Measurements from ENCODE around the gene RIMKLB.

RIMKLB gene, protein sequence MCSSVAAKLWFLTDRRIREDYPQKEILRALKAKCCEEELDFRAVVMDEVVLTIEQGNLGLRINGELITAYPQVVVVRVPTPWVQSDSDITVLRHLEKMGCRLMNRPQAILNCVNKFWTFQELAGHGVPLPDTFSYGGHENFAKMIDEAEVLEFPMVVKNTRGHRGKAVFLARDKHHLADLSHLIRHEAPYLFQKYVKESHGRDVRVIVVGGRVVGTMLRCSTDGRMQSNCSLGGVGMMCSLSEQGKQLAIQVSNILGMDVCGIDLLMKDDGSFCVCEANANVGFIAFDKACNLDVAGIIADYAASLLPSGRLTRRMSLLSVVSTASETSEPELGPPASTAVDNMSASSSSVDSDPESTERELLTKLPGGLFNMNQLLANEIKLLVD

DNA sequence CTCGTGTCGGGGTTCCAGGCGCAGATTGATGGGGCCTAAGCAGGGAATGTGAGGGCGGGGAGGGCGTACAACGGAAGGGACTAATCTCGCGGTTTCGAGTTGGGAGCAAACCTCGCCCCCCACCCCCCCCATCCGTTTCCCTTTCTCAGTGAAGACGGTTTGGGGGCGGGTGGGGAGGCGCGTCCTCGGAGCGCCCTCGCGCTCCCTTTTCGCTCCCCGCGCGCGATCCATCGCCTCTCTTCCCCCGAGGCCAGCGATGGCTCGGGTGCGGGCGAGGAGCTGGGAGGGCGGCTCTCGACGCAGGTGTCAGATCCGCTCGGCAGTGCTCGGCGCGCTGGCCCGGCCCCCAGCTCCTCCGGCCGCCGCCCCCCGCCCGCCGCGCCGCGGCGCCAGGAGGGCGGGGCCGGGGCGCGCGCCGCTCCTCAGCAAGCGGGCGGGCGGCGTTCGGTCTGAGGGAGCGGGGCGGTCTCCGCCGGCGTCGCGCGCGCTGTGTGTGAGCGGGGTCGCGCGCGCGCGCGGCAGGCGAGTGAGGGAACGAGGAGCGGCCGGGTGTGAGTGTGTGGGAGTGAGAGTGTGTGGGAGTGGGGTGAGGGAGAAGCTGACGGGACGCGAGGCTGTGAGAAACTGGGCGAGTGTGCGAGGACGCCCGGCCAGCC is at the start of gene RIMKLB:
RIMKLB (plus strand) TSS at position 516 of the 656 bp plus-strand sequence. CDS start 15,876 bp downstream, outside the sequence.
- no peaks in the 10 kb centered on the region for H3K27me3 ChIP-seq (ENCODE audit: control insufficient read depth, insufficient read depth, low read length)
- H3K36me3 ChIP-seq (ENCODE audit: control insufficient read depth, insufficient read depth, low read length), result no peaks in the 10 kb centered on the region
- no peaks in the 10 kb centered on the region for H3K4me1 ChIP-seq (ENCODE audit: control insufficient read depth, insufficient read depth, low read length)
- H3K9me3 ChIP-seq (ENCODE audit: control insufficient read depth, low read length), result no peaks in the 10 kb centered on the region
- H3K4me3 ChIP-seq (ENCODE audit: low read length), result peak within 1 kb of the TSS; percentile 41
- H3K9ac ChIP-seq (ENCODE audit: low read length), result peak within 1 kb of the TSS; percentile 69

DNA sequence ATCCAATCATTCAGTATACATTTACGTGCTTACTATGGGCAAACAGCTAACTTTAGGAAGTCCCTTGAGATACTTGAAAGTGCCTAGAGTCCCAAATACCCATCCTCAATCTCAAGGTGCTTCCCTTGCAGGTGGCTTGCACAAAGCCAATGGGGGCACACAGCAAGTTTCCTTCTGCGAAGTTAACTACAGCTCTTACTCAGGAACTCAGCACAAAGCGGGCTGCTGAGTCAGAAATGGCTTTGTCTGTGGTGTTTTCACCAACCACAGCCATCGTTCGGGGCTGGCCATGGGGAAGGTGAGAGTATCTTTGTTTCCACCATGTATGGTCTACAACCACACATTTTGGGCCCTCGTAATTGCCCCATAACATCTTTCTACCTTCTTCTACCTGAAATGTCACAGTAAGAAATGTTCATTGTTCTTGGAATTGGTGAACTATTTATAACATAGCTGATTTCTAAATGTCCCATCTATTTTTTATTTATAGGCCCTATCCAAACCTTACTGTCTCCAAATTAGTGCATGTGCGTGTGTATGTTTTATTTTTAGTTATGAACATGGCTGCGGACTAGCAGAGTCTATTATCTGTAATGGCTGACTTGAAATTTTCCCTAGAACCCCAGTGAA is 49.1 kb upstream of the RIMKLB start:
- Histone ChIP-seq H3K9ac (ENCODE audit: low read length) (no peak overlapping the region), H3K4me3 (ENCODE audit: low read length) (no peak overlapping the region), H3K36me3 (ENCODE audit: control insufficient read depth, insufficient read depth, low read length) (no peaks in the 10 kb centered on the region), H3K27me3 (ENCODE audit: control insufficient read depth, insufficient read depth, low read length) (no peaks in the 10 kb centered on the region), H3K4me1 (ENCODE audit: control insufficient read depth, insufficient read depth, low read length) (no peaks in the 10 kb centered on the region), H3K9me3 (ENCODE audit: control insufficient read depth, low read length) (no peaks in the 10 kb centered on the region)

DNA sequence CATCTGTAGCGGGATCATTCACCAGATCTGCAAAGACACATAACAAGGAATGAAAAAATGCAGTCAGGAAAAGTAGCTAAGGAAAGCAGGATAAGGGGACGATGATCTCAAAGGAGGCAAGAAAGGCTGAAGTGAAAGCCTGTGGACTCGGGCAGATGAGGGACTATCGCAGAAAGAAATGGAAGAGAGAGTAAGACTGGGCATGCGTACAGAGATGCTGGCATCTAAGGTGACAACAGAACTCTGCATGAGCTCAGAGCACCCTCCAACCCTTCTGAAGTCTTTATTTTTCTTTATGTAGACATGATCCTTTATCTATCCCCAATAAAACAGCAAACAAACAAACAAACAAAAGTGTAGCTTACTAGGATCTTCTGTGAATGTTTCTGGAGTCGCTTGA is 42.4 kb upstream of the RIMKLB start:
- Histone ChIP-seq H3K9me3 (ENCODE audit: control insufficient read depth, low read length) (no peaks in the 10 kb centered on the region), H3K9ac (ENCODE audit: low read length) (no peak overlapping the region), H3K4me1 (ENCODE audit: control insufficient read depth, insufficient read depth, low read length) (no peaks in the 10 kb centered on the region), H3K27me3 (ENCODE audit: control insufficient read depth, insufficient read depth, low read length) (no peaks in the 10 kb centered on the region), H3K4me3 (ENCODE audit: low read length) (no peak overlapping the region), H3K36me3 (ENCODE audit: control insufficient read depth, insufficient read depth, low read length) (no peaks in the 10 kb centered on the region)

DNA sequence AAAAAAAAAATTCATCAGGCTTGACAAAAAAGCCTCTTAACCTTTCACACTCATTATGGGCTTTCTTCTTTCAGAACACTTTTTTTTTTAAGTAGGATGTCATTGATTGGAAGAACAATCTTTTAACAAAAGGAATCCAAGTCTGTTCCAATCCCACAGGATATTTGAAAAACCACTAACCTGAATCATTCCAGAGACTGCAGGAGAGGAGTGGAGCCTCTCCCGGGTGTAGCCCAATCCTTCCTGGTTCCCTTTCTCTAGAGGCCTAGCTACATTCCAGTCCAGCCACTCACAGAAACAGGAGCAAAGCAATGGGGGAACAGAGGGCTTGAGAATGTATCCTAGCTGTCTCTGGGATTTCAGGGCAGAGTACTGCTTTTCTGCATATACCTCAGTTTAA is 39.4 kb upstream of the RIMKLB start:
- no peaks in the 10 kb centered on the region for H3K4me1 ChIP-seq (ENCODE audit: control insufficient read depth, insufficient read depth, low read length)
- H3K9me3 ChIP-seq (ENCODE audit: control insufficient read depth, low read length), result no peaks in the 10 kb centered on the region
- no peak overlapping the region for H3K9ac ChIP-seq (ENCODE audit: low read length)
- no peak overlapping the region for H3K4me3 ChIP-seq (ENCODE audit: low read length)
- no peaks in the 10 kb centered on the region for H3K27me3 ChIP-seq (ENCODE audit: control insufficient read depth, insufficient read depth, low read length)
- no peaks in the 10 kb centered on the region for H3K36me3 ChIP-seq (ENCODE audit: control insufficient read depth, insufficient read depth, low read length)

DNA sequence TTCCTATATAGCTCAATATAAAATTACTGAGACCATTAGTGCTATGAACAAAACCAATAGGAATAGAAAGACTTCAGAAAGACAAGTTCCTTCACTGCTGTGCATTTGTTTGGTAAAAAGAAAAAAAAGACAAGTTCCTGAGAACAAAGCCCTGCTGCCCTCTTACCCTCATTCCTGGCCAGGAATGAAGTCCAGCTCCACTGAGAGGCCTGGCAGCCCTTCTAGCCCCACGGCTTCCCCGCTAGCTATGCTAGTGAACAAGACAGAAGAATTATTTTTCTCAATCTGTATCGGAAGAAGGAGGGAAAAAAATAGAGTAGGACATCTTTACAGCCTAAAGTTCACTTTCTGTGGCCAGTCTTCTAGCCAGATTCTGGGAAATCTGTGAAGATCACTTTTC is 36.8 kb upstream of the RIMKLB start:
- H3K9me3 ChIP-seq (ENCODE audit: control insufficient read depth, low read length), result no peaks in the 10 kb centered on the region
- no peaks in the 10 kb centered on the region for H3K27me3 ChIP-seq (ENCODE audit: control insufficient read depth, insufficient read depth, low read length)
- H3K9ac ChIP-seq (ENCODE audit: low read length), result no peak overlapping the region
- no peaks in the 10 kb centered on the region for H3K4me1 ChIP-seq (ENCODE audit: control insufficient read depth, insufficient read depth, low read length)
- H3K36me3 ChIP-seq (ENCODE audit: control insufficient read depth, insufficient read depth, low read length), result no peaks in the 10 kb centered on the region
- no peak overlapping the region for H3K4me3 ChIP-seq (ENCODE audit: low read length)

DNA sequence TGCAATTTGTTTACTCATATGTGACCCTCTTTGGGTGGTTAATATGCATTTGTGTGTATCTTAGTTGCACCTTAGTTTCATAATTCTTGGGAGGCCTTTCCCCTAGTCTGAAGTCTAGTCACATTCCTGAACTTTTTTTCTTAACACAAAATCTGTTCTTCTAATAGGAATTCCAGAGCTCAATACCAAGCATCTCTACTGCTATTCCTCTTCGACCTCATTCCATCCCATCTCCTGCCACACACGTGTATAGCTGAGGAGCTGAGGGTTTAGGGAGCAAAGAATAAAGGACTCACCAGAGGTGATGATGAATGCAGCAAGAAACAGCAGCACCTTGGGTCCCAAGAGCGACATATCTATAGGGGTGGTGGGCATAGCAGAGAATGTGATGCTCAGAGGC is 36.0 kb upstream of the RIMKLB start:
- Histone ChIP-seq H3K36me3 (ENCODE audit: control insufficient read depth, insufficient read depth, low read length) (no peaks in the 10 kb centered on the region), H3K4me3 (ENCODE audit: low read length) (no peak overlapping the region), H3K27me3 (ENCODE audit: control insufficient read depth, insufficient read depth, low read length) (no peaks in the 10 kb centered on the region), H3K4me1 (ENCODE audit: control insufficient read depth, insufficient read depth, low read length) (no peaks in the 10 kb centered on the region), H3K9ac (ENCODE audit: low read length) (no peak overlapping the region), H3K9me3 (ENCODE audit: control insufficient read depth, low read length) (no peaks in the 10 kb centered on the region)

DNA sequence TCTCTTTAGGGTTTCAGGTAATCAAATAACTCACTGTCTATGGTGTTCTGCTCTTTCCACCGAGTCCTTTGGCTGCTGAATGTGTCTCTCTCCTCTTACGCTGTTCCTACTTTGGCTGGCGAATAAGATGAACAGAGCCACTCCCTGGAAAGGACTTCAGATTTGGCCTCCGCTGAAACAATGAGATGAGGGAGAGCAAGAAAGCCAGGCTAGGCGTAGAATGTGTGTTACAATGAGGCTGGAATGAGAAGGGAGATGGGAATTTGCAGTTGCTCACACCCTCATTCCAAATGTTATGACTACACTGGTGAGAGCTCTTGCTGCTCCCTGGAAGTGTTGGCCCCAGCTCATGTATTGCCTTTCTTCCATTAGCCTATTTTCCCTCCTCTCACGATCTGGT is 35.2 kb upstream of the RIMKLB start, which contains the start of gene MFAP5:
MFAP5 (minus strand) TSS at position 234 of the 400 bp plus-strand sequence. CDS start 722 bp downstream, outside the sequence.
- H3K36me3 ChIP-seq (ENCODE audit: control insufficient read depth, insufficient read depth, low read length), result no peaks in the 10 kb centered on the region
- no peak within 1 kb of the TSS for H3K9ac ChIP-seq (ENCODE audit: low read length)
- no peaks in the 10 kb centered on the region for H3K4me1 ChIP-seq (ENCODE audit: control insufficient read depth, insufficient read depth, low read length)
- H3K9me3 ChIP-seq (ENCODE audit: control insufficient read depth, low read length), result no peaks in the 10 kb centered on the region
- no peak within 1 kb of the TSS for H3K4me3 ChIP-seq (ENCODE audit: low read length)
- no peaks in the 10 kb centered on the region for H3K27me3 ChIP-seq (ENCODE audit: control insufficient read depth, insufficient read depth, low read length)

DNA sequence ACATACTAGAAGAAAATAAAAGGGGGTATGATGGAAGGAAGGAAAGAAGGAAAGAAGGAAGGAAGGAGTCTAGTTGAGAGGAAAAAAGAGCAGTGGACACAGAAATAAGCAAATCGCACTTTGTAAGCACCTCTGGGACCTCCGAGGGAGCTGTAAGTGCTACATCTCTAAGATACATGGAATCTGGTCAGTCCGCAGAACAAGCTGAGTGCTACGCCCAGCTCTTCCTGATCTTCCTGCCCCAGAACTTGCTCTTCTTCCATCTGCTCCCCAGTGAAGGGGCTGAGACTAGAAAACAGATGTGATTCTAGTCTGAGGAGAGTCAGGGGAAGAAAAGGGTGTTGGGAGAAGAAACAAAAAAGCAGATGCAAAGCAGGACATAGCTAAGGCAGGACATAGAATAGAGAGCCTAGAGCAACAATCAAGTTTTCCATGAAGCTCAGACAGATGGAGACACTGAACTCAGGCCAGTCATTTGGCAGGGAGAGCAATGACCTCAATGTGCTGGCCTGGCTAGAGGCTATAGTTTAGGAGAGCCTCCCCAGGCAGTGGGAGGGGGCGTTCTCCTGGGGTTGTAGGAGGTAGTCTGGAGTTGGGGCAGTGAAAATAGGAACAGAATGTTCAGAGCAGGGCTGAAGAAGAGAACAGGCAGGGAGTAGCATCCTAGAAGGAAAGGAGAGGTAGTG is 33.4 kb upstream of the RIMKLB start:
- H3K4me1 ChIP-seq (ENCODE audit: control insufficient read depth, insufficient read depth, low read length), result no peaks in the 10 kb centered on the region

DNA sequence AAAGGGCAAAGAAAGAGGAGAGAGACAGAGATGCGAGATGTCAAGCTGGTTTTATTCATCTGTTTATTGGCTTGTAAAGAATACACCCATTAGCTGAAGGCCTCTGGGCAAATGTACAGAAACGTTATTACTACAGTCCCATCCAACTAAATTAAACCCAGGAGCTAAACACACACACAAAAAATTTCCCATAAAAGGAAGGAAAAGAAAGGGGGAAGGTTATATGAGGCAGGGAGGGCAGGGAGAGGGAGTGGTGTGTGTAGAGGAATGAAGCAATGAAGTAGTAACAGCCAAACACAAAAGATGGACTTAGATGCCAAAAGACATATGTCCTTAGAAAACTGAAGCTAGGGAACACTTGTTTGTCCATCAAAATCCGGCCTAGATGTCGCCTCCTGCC is 32.0 kb upstream of the RIMKLB start:
- Histone ChIP-seq H3K9me3 (ENCODE audit: control insufficient read depth, low read length) (no peaks in the 10 kb centered on the region), H3K36me3 (ENCODE audit: control insufficient read depth, insufficient read depth, low read length) (no peaks in the 10 kb centered on the region), H3K9ac (ENCODE audit: low read length) (no peak overlapping the region), H3K27me3 (ENCODE audit: control insufficient read depth, insufficient read depth, low read length) (no peaks in the 10 kb centered on the region), H3K4me1 (ENCODE audit: control insufficient read depth, insufficient read depth, low read length) (no peaks in the 10 kb centered on the region), H3K4me3 (ENCODE audit: low read length) (no peak overlapping the region)

More for the DNA sequence above, 33.4 kb upstream of the RIMKLB start:
- H3K9me3 ChIP-seq (ENCODE audit: control insufficient read depth, low read length), result no peaks in the 10 kb centered on the region
- H3K4me3 ChIP-seq (ENCODE audit: low read length), result no peak overlapping the region
- H3K27me3 ChIP-seq (ENCODE audit: control insufficient read depth, insufficient read depth, low read length), result no peaks in the 10 kb centered on the region
- no peaks in the 10 kb centered on the region for H3K36me3 ChIP-seq (ENCODE audit: control insufficient read depth, insufficient read depth, low read length)
- H3K9ac ChIP-seq (ENCODE audit: low read length), result no peak overlapping the region

DNA sequence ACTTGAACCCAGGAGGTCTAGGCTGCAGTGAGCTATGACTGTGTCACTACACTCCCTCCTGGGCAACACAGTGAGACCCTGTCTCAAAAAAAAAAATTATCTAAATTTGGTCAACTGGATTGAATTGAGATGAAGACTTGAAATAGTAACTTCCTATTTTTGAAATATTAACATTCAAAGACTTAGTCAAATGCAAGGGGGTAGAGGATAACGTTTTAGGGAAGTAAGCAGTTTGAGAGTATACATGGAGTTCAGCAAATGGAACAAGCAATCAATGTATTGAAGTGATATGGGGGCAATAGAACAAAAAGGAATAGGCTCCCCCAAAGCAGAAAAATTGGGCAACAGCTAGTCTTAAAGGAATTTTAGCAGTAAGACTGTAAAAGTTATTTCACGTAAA is 30.5 kb upstream of the RIMKLB start:
- Histone ChIP-seq H3K9me3 (ENCODE audit: control insufficient read depth, low read length) (no peaks in the 10 kb centered on the region), H3K27me3 (ENCODE audit: control insufficient read depth, insufficient read depth, low read length) (no peaks in the 10 kb centered on the region), H3K4me1 (ENCODE audit: control insufficient read depth, insufficient read depth, low read length) (no peaks in the 10 kb centered on the region), H3K36me3 (ENCODE audit: control insufficient read depth, insufficient read depth, low read length) (no peaks in the 10 kb centered on the region), H3K9ac (ENCODE audit: low read length) (no peak overlapping the region), H3K4me3 (ENCODE audit: low read length) (no peak overlapping the region)

DNA sequence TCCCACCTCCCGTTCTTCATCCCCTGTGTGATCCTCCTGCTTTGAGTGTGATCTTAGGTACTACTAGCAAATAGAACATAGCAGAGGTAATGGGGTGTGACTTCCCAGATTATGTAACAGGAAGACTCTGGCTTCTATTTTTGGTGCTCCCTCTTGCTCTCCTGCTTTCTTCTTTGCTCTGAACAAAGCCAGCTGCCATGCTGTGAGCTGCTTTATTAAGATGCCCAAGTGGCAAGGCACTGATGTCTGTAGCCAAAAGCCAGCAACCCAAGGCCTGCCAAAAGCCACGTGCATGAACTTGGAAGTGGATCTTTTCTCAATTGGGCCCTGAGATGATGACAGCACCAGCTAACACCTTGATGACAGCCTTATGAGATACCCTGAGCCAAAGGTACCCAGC is 29.4 kb upstream of the RIMKLB start:
- Histone ChIP-seq H3K9ac (ENCODE audit: low read length) (no peak overlapping the region), H3K4me1 (ENCODE audit: control insufficient read depth, insufficient read depth, low read length) (no peaks in the 10 kb centered on the region), H3K4me3 (ENCODE audit: low read length) (no peak overlapping the region), H3K9me3 (ENCODE audit: control insufficient read depth, low read length) (no peaks in the 10 kb centered on the region), H3K36me3 (ENCODE audit: control insufficient read depth, insufficient read depth, low read length) (no peaks in the 10 kb centered on the region), H3K27me3 (ENCODE audit: control insufficient read depth, insufficient read depth, low read length) (no peaks in the 10 kb centered on the region)

DNA sequence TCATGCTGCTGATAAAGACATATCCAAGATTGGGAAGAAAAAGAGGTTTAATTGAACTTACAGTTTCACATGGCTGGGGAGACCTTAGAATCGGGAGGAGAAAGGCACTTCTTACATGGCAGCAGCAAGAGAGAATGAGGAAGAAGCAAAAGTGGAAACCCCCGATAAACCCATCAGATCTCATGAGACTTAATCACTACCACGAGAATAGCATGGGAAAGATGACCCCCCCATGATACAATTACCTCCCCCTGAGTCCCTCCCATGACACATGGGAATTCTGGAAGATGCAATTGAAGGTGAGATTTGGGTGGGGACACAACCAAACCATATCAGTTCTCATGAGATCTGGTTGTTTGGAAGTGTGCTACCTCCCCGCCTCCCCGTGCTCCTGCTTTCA is 25.4 kb upstream of the RIMKLB start:
- Histone ChIP-seq H3K27me3 (ENCODE audit: control insufficient read depth, insufficient read depth, low read length) (no peaks in the 10 kb centered on the region), H3K4me3 (ENCODE audit: low read length) (no peak overlapping the region), H3K9ac (ENCODE audit: low read length) (no peak overlapping the region), H3K36me3 (ENCODE audit: control insufficient read depth, insufficient read depth, low read length) (no peaks in the 10 kb centered on the region), H3K9me3 (ENCODE audit: control insufficient read depth, low read length) (no peaks in the 10 kb centered on the region), H3K4me1 (ENCODE audit: control insufficient read depth, insufficient read depth, low read length) (no peaks in the 10 kb centered on the region)
